Panc1 (cell line): Measurements from ENCODE around the gene GSTM3. TPM values are rescaled to one million over a fixed set of nuclear protein-coding genes. Genes with fewer than 3 reads are reported as not detected.
"Not testable (repeated sequence)": the region's sequence is repeated elsewhere in the genome, so short reads cannot be mapped to it uniquely, and the experiment has no call there.

ENCODE experiments used
- ATAC-seq: fragments of 200-7000 bp; cut with Tn5 transposase; 2 replicates; pipeline ENCODE4 v1.9.1; 2020; ENCODE audit warnings: mild to moderate bottlenecking, moderate library complexity
- BruUV-seq: library from RNA; stranded (reverse); fragments of 400-500 nt; replicated peaks from 2 replicates; lab custom pipeline; 2021; lab: Mats Ljungman, UMichigan
- CTCF ChIA-PET: fragments of 300-600 bp; sonication (Branson Sonifier 250); formaldehyde crosslinking; loops from one replicate; lab custom pipeline; 2022; ENCODE audit warnings: antibody characterized with exemption; lab: Charles Lee
- POLR2A ChIA-PET: fragments of 300-600 bp; sonication (Branson Sonifier 250); formaldehyde crosslinking; loops from one replicate; lab custom pipeline; 2022; ENCODE audit warnings: antibody characterized with exemption; lab: Charles Lee
- DNase-seq: peaks from one replicate; pipeline ENCODE4 v3.0.0-alpha.2; 2010; ENCODE audit warnings: low read depth, low spot score
- H3K27ac ChIP-seq: 2 replicates; pipeline ENCODE4 v1.5.1; 2011; ENCODE audit warnings: mild to moderate bottlenecking, low read length, inconsistent platforms
- H3K27me3 ChIP-seq: fragments of 200-500 bp; sonication (Bioruptor generic); 2 replicates; pipeline ENCODE4 v1.6.0; 2014; ENCODE audit warnings: low read length, inconsistent platforms; ENCODE audit not compliant: control insufficient read depth, insufficient read depth
- H3K36me3 ChIP-seq: fragments of 200-500 bp; sonication (Bioruptor generic); 2 replicates; pipeline ENCODE4 v1.5.1; 2014; ENCODE audit warnings: inconsistent platforms, mild to moderate bottlenecking, low read length, moderate library complexity; ENCODE audit not compliant: control insufficient read depth, insufficient read depth
- H3K4me1 ChIP-seq: 2 replicates; pipeline ENCODE4 v1.5.1; 2011; ENCODE audit warnings: inconsistent platforms, mild to moderate bottlenecking, low read length, moderate library complexity; ENCODE audit not compliant: control insufficient read depth, insufficient read depth
- H3K4me3 ChIP-seq, 2 experiments: 2 replicates each; pipeline ENCODE4 v1.5.1; 2011 to 2012; ENCODE audit warnings: low read depth in 2 of 2, low read length in 2 of 2, mild to moderate bottlenecking in 2 of 2, inconsistent platforms in 1 of 2, moderate library complexity in 1 of 2
- H3K9me3 ChIP-seq: fragments of 200-500 bp; sonication (Bioruptor generic); 2 replicates; pipeline ENCODE4 v1.5.1; 2014; ENCODE audit warnings: low read depth, mild to moderate bottlenecking, inconsistent platforms, low read length, moderate library complexity; ENCODE audit not compliant: control insufficient read depth, insufficient read depth
- CTCF ChIP-seq: fragments of 450-650 bp; IDR thresholded peaks from 2 replicates; pipeline ENCODE4 v1.5.1; 2017; ENCODE audit warnings: mild to moderate bottlenecking
- POLR2AphosphoS5 ChIP-seq: IDR thresholded peaks from 2 replicates; pipeline ENCODE4 v1.6.1; 2012; ENCODE audit warnings: mild to moderate bottlenecking, low read depth, low read length, moderate library complexity
- REST ChIP-seq, 2 experiments: IDR thresholded peaks; 2 replicates each; pipeline ENCODE4 v1.6.1; 2011 to 2012; ENCODE audit warnings: low read depth in 2 of 2, control low read depth in 1 of 2, low read length in 1 of 2, mild to moderate bottlenecking in 1 of 2, moderate library complexity in 1 of 2; ENCODE audit not compliant: insufficient read depth in 1 of 2
- SIN3A ChIP-seq: IDR thresholded peaks from 2 replicates; pipeline ENCODE4 v1.6.1; 2012; ENCODE audit warnings: low read depth, mild to moderate bottlenecking, low read length, moderate library complexity, borderline replicate concordance; ENCODE audit not compliant: insufficient read depth
- TCF7L2 ChIP-seq: IDR thresholded peaks from 2 replicates; pipeline ENCODE4 v1.6.1; 2011; ENCODE audit warnings: mild to moderate bottlenecking, low read depth, low read length, inconsistent platforms
- in situ Hi-C: cut with HindIII; loops from 2 replicates; pipeline ENCODE4 v1.10.0; 2016; ENCODE audit warnings: low sequenced_read_pairs, low pct_unique_long_range_greater_than_20kb
- intact Hi-C: fragments of 100-400 bp; cut with micrococcal nuclease; formaldehyde crosslinking; loops from one replicate; pipeline ENCODE4 v1.10.0; 2022; ENCODE audit not compliant: unreplicated experiment
- total RNA-seq: library from RNA; stranded (reverse); gene quantifications from one replicate; pipeline ENCODE4 v1.2.1, GENCODE V29; 2021; ENCODE audit not compliant: unreplicated experiment

GSTM3 gene
- total RNA-seq, 1 experiment from 2014 or later: 93.1 TPM

GRCh38 chr1:109687641-109688499 lies 53.0 kb downstream of the GSTM3 start, which contains the start of gene GSTM1:
GSTM1 (plus strand) TSS chr1:109687817; CDS start chr1:109687874, 57 bp downstream.
- no TSS peak for BruUV-seq
- TF ChIP-seq CTCF: no peak
- TF ChIP-seq POLR2AphosphoS5: no peak
- no peak for TF ChIP-seq SIN3A
- no peak for TF ChIP-seq TCF7L2
- TF ChIP-seq REST (IDR thresholded peaks at IDR 0.05; ENCODE audit: insufficient read depth in 1 of 2, low read depth in 2 of 2, low read length in 1 of 2): no peak
- no peak for DNase-seq
- Histone ChIP-seq H3K36me3 (no peaks in the 10 kb centered on the region), H3K9me3 (no peaks in the 10 kb centered on the region), H3K4me1 (no peaks in the 10 kb centered on the region), H3K27ac (no peak within 1 kb of the TSS), H3K4me3 (no peak within 1 kb of the TSS), H3K27me3 (no peaks in the 10 kb centered on the region)
- POLR2A ChIA-PET: no interaction called here
- CTCF ChIA-PET: no interaction called here
- intact Hi-C loops (no loop called here), in situ Hi-C loops (no loop called here)
- no peak for ATAC-seq

GRCh38 chr1:109687109-109687508 lies 53.7 kb downstream of the GSTM3 start:
- H3K9me3 ChIP-seq, H3K27ac ChIP-seq, H3K36me3 ChIP-seq, H3K27me3 ChIP-seq, intact Hi-C loops, in situ Hi-C loops, DNase-seq, BruUV-seq, ATAC-seq, H3K4me3 ChIP-seq, H3K4me1 ChIP-seq, CTCF ChIA-PET, POLR2A ChIA-PET: not testable (repeated sequence)

GRCh38 chr1:109685890-109686289 lies 54.9 kb downstream of the GSTM3 start:
- DNase-seq, H3K9me3 ChIP-seq, in situ Hi-C loops, H3K36me3 ChIP-seq, H3K27me3 ChIP-seq, intact Hi-C loops, H3K27ac ChIP-seq, H3K4me1 ChIP-seq, ATAC-seq, BruUV-seq, CTCF ChIA-PET, H3K4me3 ChIP-seq, POLR2A ChIA-PET: not testable (repeated sequence)

- CTCF ChIA-PET, BruUV-seq: not testable (repeated sequence)
Measured at GRCh38 chr1:109685399-109685798, 55.4 kb downstream of the GSTM3 start.

GRCh38 chr1:109684777-109685176 lies 56.1 kb downstream of the GSTM3 start:
- DNase-seq, H3K27me3 ChIP-seq, H3K4me1 ChIP-seq, ATAC-seq, intact Hi-C loops, POLR2A ChIA-PET, H3K36me3 ChIP-seq, H3K9me3 ChIP-seq, BruUV-seq, H3K27ac ChIP-seq, in situ Hi-C loops, CTCF ChIA-PET, H3K4me3 ChIP-seq: not testable (repeated sequence)

More at GRCh38 chr1:109685399-109685798, 55.4 kb downstream of the GSTM3 start:
- in situ Hi-C loops, H3K4me3 ChIP-seq, H3K4me1 ChIP-seq, H3K36me3 ChIP-seq, POLR2A ChIA-PET, H3K9me3 ChIP-seq, H3K27ac ChIP-seq, ATAC-seq, H3K27me3 ChIP-seq, DNase-seq, intact Hi-C loops: not testable (repeated sequence)
